ENCODE measurements around the gene NKD2. TPM values are rescaled to one million over a fixed set of nuclear protein-coding genes. Genes with fewer than 3 reads are reported as not detected.

NKD2 gene
- polyA plus RNA-seq, 1 donor (not counting 4 experiments of a cell fraction or from before 2014, with no cell fraction given): not detected

DNA sequence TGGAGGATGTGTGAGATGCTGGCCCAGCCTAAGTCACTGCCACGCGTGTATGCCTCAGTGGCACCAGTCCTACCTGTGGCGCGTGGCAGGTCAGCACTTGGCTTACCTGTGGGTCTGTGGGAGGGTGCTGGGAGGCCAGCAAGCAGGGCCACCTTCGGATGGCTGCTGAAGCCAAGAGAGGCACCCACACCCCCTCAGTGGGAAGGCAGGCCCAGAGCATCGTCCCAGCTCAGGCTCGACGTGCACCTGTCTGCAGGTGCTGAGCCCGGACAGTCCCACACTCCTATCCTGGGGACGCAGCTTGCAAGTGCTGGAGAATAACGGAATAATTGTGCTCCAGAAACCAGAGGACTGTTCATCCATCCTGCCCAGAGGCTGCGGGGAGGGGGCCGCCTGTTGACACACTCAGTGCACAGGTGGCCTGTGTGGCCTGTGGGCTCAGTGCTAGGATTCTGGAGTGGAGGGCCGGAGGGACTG lies 24.0 kb downstream of the NKD2 start:
- Histone ChIP-seq H3K9me1 (ENCODE audit: control insufficient read depth, extremely low read depth, insufficient read depth, low read length) (no peaks in the 10 kb centered on the region), H3K9me3 (ENCODE audit: control insufficient read depth, low read depth, low read length) (no peaks in the 10 kb centered on the region), H3K9ac (ENCODE audit: control insufficient read depth, extremely low read depth, insufficient read depth, low read length) (no peak overlapping the region), H3K27me3 (ENCODE audit: control insufficient read depth, extremely low read depth, insufficient read depth, low read length) (peaks cover 4% of the 10 kb centered on the region), H3K4me2 (ENCODE audit: control insufficient read depth, extremely low read depth, insufficient read depth, low read depth, low read length) (no peak overlapping the region), H3K36me3 (ENCODE audit: control insufficient read depth in 2 of 2, extremely low read depth in 1 of 2, insufficient read depth in 2 of 2, low read length in 2 of 2) (no peaks in the 10 kb centered on the region), H2AFZ (ENCODE audit: control insufficient read depth, low read length) (no peak overlapping the region), H3K4me3 (ENCODE audit: control insufficient read depth in 2 of 3, extremely low read depth in 1 of 3, insufficient read depth in 2 of 3, low read depth in 1 of 3, low read length in 3 of 3) (no peak overlapping the region), H3K27ac (ENCODE audit: control insufficient read depth, insufficient read depth, low read length) (no peak overlapping the region), H4K20me1 (ENCODE audit: control insufficient read depth, extremely low read depth, insufficient read depth, low read length) (no peaks in the 10 kb centered on the region), H3K4me1 (ENCODE audit: control insufficient read depth, extremely low read depth, insufficient read depth, low read length) (no peaks in the 10 kb centered on the region), H3K79me2 (ENCODE audit: control insufficient read depth, insufficient read depth, low read length) (no peaks in the 10 kb centered on the region)
- no peak for DNase-seq (ENCODE audit: low read depth, low spot score)
- no peak for TF ChIP-seq EZH2 (IDR thresholded peaks at IDR 0.05; ENCODE audit: low read length)
- no peak for TF ChIP-seq CTCF (optimal IDR thresholded peaks at IDR 0.05 in 1 of 3, IDR thresholded peaks at IDR 0.05 in 1 of 3, conservative IDR thresholded peaks at IDR 0.05 in 1 of 3; ENCODE audit: extremely low read depth in 1 of 3, insufficient read depth in 2 of 3, low read length in 3 of 3)
- dilution Hi-C loops (cut with MboI; ENCODE audit: extremely low pct_ligation_motif_present, low sequenced_read_pairs): no loop called here
- no peak for FAIRE-seq

GRCh38 chr5:1033178-1033577 lies 24.6 kb downstream of the NKD2 start:
- H3K36me3 ChIP-seq (ENCODE audit: control insufficient read depth in 2 of 2, extremely low read depth in 1 of 2, insufficient read depth in 2 of 2, low read length in 2 of 2): no peaks in the 10 kb centered on the region
- H3K4me2 ChIP-seq (ENCODE audit: control insufficient read depth, extremely low read depth, insufficient read depth, low read depth, low read length): no peak overlapping the region
- no peaks in the 10 kb centered on the region for H3K9me1 ChIP-seq (ENCODE audit: control insufficient read depth, extremely low read depth, insufficient read depth, low read length)
- dilution Hi-C loops (cut with MboI; ENCODE audit: extremely low pct_ligation_motif_present, low sequenced_read_pairs): no loop called here
- no peak for DNase-seq (ENCODE audit: low read depth, low spot score)
- TF ChIP-seq CTCF (optimal IDR thresholded peaks at IDR 0.05 in 1 of 3, IDR thresholded peaks at IDR 0.05 in 1 of 3, conservative IDR thresholded peaks at IDR 0.05 in 1 of 3; ENCODE audit: extremely low read depth in 1 of 3, insufficient read depth in 2 of 3, low read length in 3 of 3): no peak
- TF ChIP-seq EZH2 (IDR thresholded peaks at IDR 0.05; ENCODE audit: low read length): no peak
- H3K27ac ChIP-seq (ENCODE audit: control insufficient read depth, insufficient read depth, low read length): no peak overlapping the region
- H2AFZ ChIP-seq (ENCODE audit: control insufficient read depth, low read length): no peak overlapping the region
- no peaks in the 10 kb centered on the region for H3K4me1 ChIP-seq (ENCODE audit: control insufficient read depth, extremely low read depth, insufficient read depth, low read length)
- no peak for FAIRE-seq
- H3K9me3 ChIP-seq (ENCODE audit: control insufficient read depth, low read depth, low read length): no peaks in the 10 kb centered on the region
- no peak overlapping the region for H3K4me3 ChIP-seq (ENCODE audit: control insufficient read depth in 2 of 3, extremely low read depth in 1 of 3, insufficient read depth in 2 of 3, low read depth in 1 of 3, low read length in 3 of 3)
- no peaks in the 10 kb centered on the region for H4K20me1 ChIP-seq (ENCODE audit: control insufficient read depth, extremely low read depth, insufficient read depth, low read length)
- no peaks in the 10 kb centered on the region for H3K79me2 ChIP-seq (ENCODE audit: control insufficient read depth, insufficient read depth, low read length)
- H3K27me3 ChIP-seq (ENCODE audit: control insufficient read depth, extremely low read depth, insufficient read depth, low read length): no peaks in the 10 kb centered on the region
- no peak overlapping the region for H3K9ac ChIP-seq (ENCODE audit: control insufficient read depth, extremely low read depth, insufficient read depth, low read length)
